Mucosa of rectum (tissue), 2 donors: ENCODE measurements around the gene CAPSL.

ENCODE experiments used
- H3K27ac ChIP-seq, 2 donors: one replicate each; pipeline ENCODE4 v1.7.0; 2013; ENCODE audit warnings: inconsistent platforms in 2 of 2, low read depth in 2 of 2, low read length in 2 of 2
- H3K27me3 ChIP-seq, 2 donors: one replicate each; pipeline ENCODE4 v1.7.0; 2013; ENCODE audit warnings: low read length in 2 of 2; ENCODE audit not compliant: control insufficient read depth in 2 of 2, insufficient read depth in 2 of 2
- H3K36me3 ChIP-seq, 2 donors: one replicate each; pipeline ENCODE4 v1.7.0; 2013; ENCODE audit warnings: low read length in 2 of 2; ENCODE audit not compliant: control insufficient read depth in 2 of 2, insufficient read depth in 2 of 2
- H3K4me1 ChIP-seq, 2 donors: one replicate each; pipeline ENCODE4 v1.7.0; 2013; ENCODE audit warnings: low read length in 2 of 2, mild to moderate bottlenecking in 1 of 2; ENCODE audit not compliant: control insufficient read depth in 2 of 2, insufficient read depth in 2 of 2
- H3K4me3 ChIP-seq, 2 donors: one replicate each; pipeline ENCODE4 v1.7.0; 2013; ENCODE audit warnings: low read length in 2 of 2
- H3K9ac ChIP-seq, 2 donors: one replicate each; pipeline ENCODE4 v1.7.0; 2013; ENCODE audit warnings: low read length in 2 of 2, low read depth in 1 of 2, mild to moderate bottlenecking in 1 of 2
- H3K9me3 ChIP-seq, 2 donors: one replicate each; pipeline ENCODE4 v1.7.0; 2013; ENCODE audit warnings: low read length in 2 of 2; ENCODE audit not compliant: control insufficient read depth in 2 of 2
- donor health status: healthy.
- donor health status: Normal muscosa, but diverticular disease.

The CAPSL gene

GRCh38 chr5:35877655-35878054, 60.8 kb downstream of the CAPSL start:
- Histone ChIP-seq H3K27ac (no peak overlapping the region), H3K4me1 (no peaks in the 10 kb centered on the region), H3K4me3 (no peak overlapping the region), H3K27me3 (no peaks in the 10 kb centered on the region), H3K9ac (no peak overlapping the region), H3K36me3 (no peaks in the 10 kb centered on the region), H3K9me3 (no peaks in the 10 kb centered on the region)

- H3K4me1 ChIP-seq = no peaks in the 10 kb centered on the region
- no peaks in the 10 kb centered on the region for H3K36me3 ChIP-seq
- no peak overlapping the region for H3K4me3 ChIP-seq
- H3K9me3 ChIP-seq = no peaks in the 10 kb centered on the region
- no peaks in the 10 kb centered on the region for H3K27me3 ChIP-seq
- H3K27ac ChIP-seq = no peak overlapping the region
- H3K9ac ChIP-seq = no peak overlapping the region
These were observed 61.5 kb downstream of the CAPSL start for GRCh38 chr5:35876922-35877321.

- no peak overlapping the region for H3K4me3 ChIP-seq
- H3K27me3 ChIP-seq = no peaks in the 10 kb centered on the region
- no peaks in the 10 kb centered on the region for H3K36me3 ChIP-seq
- H3K9ac ChIP-seq = no peak overlapping the region
- H3K4me1 ChIP-seq = no peaks in the 10 kb centered on the region
- no peaks in the 10 kb centered on the region for H3K9me3 ChIP-seq
- no peak overlapping the region for H3K27ac ChIP-seq
These were observed 62.0 kb downstream of the CAPSL start for GRCh38 chr5:35876454-35876853.

- Histone ChIP-seq H3K4me3 (no peak overlapping the region), H3K27ac (no peak overlapping the region), H3K9me3 (no peaks in the 10 kb centered on the region), H3K27me3 (no peaks in the 10 kb centered on the region), H3K36me3 (peaks cover 0 to 4% of the 10 kb centered on the region in 2 donors), H3K9ac (no peak overlapping the region), H3K4me1 (no peaks in the 10 kb centered on the region)
These were observed 67.8 kb downstream of the CAPSL start for GRCh38 chr5:35870605-35871004.

GRCh38 chr5:35869685-35870277, 68.6 kb downstream of the CAPSL start:
- Histone ChIP-seq H3K4me3 (no peak overlapping the region), H3K27me3 (no peaks in the 10 kb centered on the region), H3K36me3 (peaks cover 0 to 4% of the 10 kb centered on the region in 2 donors), H3K9ac (no peak overlapping the region), H3K9me3 (no peaks in the 10 kb centered on the region), H3K4me1 (no peaks in the 10 kb centered on the region), H3K27ac (no peak overlapping the region)

GRCh38 chr5:35867998-35868397, 70.4 kb downstream of the CAPSL start:
- H3K9me3 ChIP-seq = no peaks in the 10 kb centered on the region
- peaks cover 0 to 4% of the 10 kb centered on the region in 2 donors for H3K36me3 ChIP-seq
- H3K27ac ChIP-seq = no peak overlapping the region
- H3K27me3 ChIP-seq = no peaks in the 10 kb centered on the region
- H3K4me1 ChIP-seq = no peaks in the 10 kb centered on the region
- no peak overlapping the region for H3K9ac ChIP-seq
- H3K4me3 ChIP-seq = no peak overlapping the region

GRCh38 chr5:35863159-35863558, 75.3 kb downstream of the CAPSL start:
- no peaks in the 10 kb centered on the region for H3K27me3 ChIP-seq
- H3K27ac ChIP-seq = no peak overlapping the region
- H3K9ac ChIP-seq = no peak overlapping the region
- H3K9me3 ChIP-seq = no peaks in the 10 kb centered on the region
- no peak overlapping the region for H3K4me3 ChIP-seq
- no peaks in the 10 kb centered on the region for H3K4me1 ChIP-seq
- no peaks in the 10 kb centered on the region for H3K36me3 ChIP-seq

- peak overlapping the region in 1 of 2 donors; percentile 0 for H3K4me3 ChIP-seq
- no peaks in the 10 kb centered on the region for H3K4me1 ChIP-seq
- H3K27me3 ChIP-seq = no peaks in the 10 kb centered on the region
- H3K9me3 ChIP-seq = no peaks in the 10 kb centered on the region
- no peaks in the 10 kb centered on the region for H3K36me3 ChIP-seq
- H3K9ac ChIP-seq = no peak overlapping the region
- peak overlapping the region in 1 of 2 donors; percentile 22 for H3K27ac ChIP-seq
These were observed 76.3 kb downstream of the CAPSL start for GRCh38 chr5:35862126-35862525.

- H3K4me1 ChIP-seq = no peaks in the 10 kb centered on the region
- no peak overlapping the region for H3K9ac ChIP-seq
- H3K4me3 ChIP-seq = peak overlapping the region in 1 of 2 donors; percentile 0
- no peaks in the 10 kb centered on the region for H3K9me3 ChIP-seq
- H3K27ac ChIP-seq = peak overlapping the region in 1 of 2 donors; percentile 22
- no peaks in the 10 kb centered on the region for H3K27me3 ChIP-seq
- H3K36me3 ChIP-seq = no peaks in the 10 kb centered on the region
These were observed 76.7 kb downstream of the CAPSL start for GRCh38 chr5:35861718-35862117.

- H3K4me1 ChIP-seq = no peaks in the 10 kb centered on the region
- no peaks in the 10 kb centered on the region for H3K36me3 ChIP-seq
- no peaks in the 10 kb centered on the region for H3K27me3 ChIP-seq
- H3K9ac ChIP-seq = no peak overlapping the region
- H3K4me3 ChIP-seq = peak overlapping the region in 1 of 2 donors; percentile 4
- peak overlapping the region in 1 of 2 donors; percentile 21 for H3K27ac ChIP-seq
- no peaks in the 10 kb centered on the region for H3K9me3 ChIP-seq
These were observed 77.7 kb downstream of the CAPSL start for GRCh38 chr5:35860686-35861085.
